GM21447 (cell line): ENCODE measurements around the gene SLC2A14.
"Not testable (repeated sequence)": the region's sequence is repeated elsewhere in the genome, so short reads cannot be mapped to it uniquely, and the experiment has no call there.

ENCODE experiments used
- ATAC-seq: cut with Tn5 transposase; IDR thresholded peaks from one replicate; pipeline ENCODE4 v1.9.1; 2021; ENCODE audit not compliant: unreplicated experiment

Gene SLC2A14

GRCh38 chr12:7872566-7873319, at the start of gene SLC2A14:
SLC2A14 (minus strand) TSS chr12:7872915; CDS start chr12:7869880, 3,035 bp downstream.
- no peak for ATAC-seq

- not testable (repeated sequence) for ATAC-seq
Measured at GRCh38 chr12:7921181-7921580, 48.5 kb upstream of the SLC2A14 start.

GRCh38 chr12:7918268-7918590, 45.5 kb upstream of the SLC2A14 start:
- not testable (repeated sequence) for ATAC-seq

DNA sequence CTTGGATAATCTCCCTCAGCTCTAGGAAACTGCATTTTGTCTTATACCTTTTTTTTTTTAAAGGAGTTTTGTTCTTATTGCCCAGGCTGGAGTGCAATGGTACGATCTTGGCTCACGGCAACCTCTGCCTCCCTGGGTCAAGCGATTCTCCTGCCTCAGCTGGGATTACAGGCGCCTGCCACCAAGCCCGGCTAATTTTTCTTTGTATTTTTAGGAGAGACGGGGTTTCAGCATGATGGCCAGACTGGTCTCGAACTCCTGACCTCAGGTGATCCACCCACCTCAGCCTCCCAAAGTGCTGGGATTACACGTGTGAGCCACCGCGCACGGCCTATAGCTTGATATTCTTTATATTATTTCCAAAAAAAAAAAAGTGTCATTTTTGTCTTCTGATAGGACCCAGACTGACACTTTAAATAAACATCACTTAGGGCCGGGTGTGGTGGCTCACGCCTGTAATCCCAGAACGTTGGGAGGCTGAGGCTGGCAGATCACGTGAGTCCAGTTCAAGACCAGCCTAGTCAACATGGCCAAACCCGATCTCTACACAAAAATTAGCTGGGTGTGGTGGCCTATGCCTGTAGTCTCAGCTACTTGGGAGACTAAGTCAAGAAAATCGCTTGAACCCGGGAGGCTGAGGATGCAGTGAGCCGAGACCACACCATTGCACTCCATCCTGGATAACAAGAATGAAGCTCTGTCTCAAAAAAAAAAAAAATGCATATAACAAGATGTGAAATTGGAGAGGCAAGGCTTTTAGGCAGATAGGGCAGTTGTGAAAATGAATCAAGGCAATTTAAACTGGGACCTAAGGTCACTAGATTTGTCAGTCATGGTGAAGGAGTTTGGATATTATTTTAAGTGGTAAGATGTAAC, 44.9 kb upstream of the SLC2A14 start:
- no peak for ATAC-seq

GRCh38 chr12:7916936-7917335, 44.2 kb upstream of the SLC2A14 start:
- no peak for ATAC-seq

GRCh38 chr12:7915661-7916403, 43.1 kb upstream of the SLC2A14 start:
- no peak for ATAC-seq

DNA sequence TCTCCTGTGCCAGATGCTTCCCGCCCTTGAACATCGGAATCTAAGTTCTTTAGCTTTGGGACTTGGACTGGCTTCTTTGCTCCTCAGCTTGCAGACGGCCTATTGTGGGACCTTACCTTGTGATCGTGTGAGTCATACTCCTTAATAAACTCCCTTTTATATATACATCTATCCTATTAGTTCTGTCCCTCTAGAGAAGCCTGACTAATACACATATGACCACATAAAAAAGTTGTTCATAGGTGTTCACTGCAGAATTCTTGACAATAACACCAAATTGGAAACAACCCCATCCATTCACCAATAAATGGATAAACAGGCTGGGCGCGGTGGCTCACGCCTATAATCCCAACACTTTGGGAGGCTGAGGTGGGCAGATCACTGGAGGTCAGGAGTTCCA, 37.4 kb upstream of the SLC2A14 start:
- ATAC-seq: not testable (repeated sequence)

GRCh38 chr12:7907009-7907408, 34.3 kb upstream of the SLC2A14 start:
- ATAC-seq: no peak

- ATAC-seq: not testable (repeated sequence)
Measured at GRCh38 chr12:7906303-7906702, 33.6 kb upstream of the SLC2A14 start.

DNA sequence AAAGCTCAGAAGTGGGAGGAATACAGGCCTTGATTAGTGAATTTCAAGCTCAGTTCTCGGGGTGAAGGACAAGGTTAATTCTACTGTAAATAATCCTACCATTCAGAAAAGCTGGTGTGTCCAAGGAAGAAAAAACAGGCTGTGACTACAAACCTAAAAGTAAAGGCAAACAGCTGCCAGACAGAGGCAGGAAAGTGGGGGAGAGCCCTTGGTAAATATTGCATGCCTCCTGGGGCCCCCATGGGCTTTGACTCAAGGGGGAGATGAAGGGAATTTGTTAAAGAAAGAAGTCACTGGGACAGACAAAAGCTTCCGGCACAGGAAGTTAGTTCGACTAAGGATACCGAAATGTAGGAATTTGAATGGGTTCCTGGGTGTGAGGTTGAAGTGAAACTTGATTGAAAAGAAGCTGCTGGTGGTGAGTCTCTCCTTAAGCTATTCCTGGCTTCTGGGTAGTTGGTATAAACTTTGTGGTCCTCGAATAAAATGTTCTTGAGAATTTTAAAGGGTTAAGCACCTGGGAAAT, 32.9 kb upstream of the SLC2A14 start:
- not testable (repeated sequence) for ATAC-seq

DNA sequence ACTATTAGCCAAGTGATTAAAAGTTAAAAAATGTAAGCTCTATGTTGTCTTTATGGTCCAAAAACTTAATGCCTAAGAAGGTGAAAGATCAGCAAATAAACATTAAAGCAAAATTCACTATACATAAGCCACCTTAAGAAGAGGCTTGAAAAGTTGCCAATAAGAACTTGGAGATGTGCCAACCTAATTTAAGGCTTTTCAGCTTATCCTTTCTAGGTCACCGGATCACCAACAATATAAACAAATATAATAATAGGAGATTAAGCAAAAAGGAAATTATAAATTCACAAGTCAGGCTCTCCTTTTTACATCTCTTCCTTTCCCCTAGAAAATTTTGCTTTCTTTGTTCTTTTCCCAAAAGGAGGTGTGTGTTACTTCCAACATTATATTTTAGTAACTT, 32.4 kb upstream of the SLC2A14 start:
- no peak for ATAC-seq

DNA sequence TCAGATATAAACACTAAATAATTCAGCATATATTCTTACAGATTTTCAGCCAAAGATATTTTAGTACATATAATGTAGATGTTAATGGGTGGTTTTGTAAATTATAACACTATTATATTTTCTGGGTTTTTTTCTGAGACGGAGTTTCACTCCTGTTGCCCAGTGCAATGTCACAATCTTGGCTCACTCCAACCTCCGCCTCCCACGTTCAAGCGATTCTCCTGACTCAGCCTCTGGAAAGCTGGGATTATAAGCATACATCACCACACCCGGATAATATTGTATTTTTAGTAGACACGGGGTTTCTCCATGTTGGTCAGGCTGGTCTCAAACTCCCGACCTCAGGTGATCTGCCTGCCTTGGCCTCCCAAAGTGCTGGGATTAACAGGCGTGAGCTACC, 29.7 kb upstream of the SLC2A14 start:
- ATAC-seq: not testable (repeated sequence)

DNA sequence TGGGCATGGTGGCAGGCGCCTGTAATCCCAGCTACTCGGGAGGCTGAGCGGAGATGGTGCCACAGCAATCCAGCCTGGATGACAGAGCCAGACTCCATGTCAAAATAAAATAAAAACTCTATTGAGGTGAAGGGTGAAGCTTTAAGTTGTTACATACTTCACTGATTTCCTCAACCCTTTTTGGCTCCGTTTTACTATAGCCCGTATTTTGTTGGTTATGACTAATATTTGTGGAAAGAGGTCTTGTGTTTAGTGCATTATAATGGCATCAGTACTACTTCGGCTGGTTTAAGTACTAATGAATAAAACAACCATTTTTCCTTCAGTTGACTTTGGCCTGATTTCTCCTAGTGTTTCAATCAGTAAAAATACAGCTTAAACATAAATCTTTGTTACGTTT, 27.0 kb upstream of the SLC2A14 start:
- no peak for ATAC-seq

- ATAC-seq: not testable (repeated sequence)
Measured at GRCh38 chr12:7896726-7897125, 24.0 kb upstream of the SLC2A14 start.

DNA sequence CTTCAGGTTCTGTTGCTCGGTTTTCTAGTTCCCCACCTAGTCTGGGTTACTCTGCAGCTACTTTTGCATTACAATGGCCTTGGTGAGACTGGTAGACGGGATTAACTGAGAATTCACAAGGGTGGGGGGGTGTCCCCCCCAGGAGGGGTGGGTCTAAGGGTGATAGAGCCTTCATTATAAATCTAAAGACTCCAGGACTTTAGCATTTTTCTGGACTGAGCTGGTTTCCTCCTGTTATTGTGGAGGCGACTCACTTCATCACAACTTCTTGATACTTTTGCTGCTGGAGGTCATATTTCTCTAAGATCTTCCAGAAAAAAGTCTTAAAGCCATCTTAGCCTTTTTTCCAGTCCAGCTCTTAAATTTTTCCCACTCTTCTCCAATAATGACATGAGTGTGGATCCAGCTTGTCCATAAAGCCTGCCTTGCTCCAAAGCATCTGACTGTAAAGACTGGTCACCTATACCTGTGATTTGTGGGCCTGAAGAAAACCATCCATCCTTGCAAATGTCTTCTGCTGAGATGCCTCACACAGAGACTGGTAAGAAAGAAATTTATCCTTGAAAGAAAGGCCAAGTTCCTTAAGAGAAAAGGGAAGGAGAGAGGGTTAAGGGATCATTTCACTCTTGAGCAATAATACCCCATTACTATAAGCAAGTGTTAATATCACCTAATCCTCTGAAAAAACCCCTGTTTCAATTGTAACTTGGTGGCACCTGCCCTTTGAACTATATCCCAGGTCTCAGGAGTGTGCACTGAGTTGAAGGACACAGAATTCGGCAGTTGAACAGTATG, 19.7 kb upstream of the SLC2A14 start:
- no peak for ATAC-seq

DNA sequence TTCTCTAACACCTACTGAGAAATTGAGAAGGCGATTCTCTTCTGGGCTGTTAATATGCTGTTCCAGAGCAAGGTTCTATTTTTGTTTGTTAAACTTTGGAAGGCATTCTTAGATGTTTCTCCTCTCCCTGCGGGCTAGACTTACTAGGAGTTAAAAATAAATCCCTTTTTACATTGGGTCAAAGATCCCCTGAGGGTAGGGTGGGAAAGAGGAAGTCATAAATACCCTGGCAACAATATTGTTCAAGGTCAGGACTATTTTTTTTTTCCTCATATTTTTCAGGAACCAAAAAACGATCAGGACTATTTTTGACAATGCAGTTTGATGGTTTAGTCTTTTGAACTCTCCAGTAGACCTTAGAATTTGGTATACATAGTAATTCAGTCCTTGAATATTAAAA, 12.0 kb upstream of the SLC2A14 start:
- ATAC-seq: no peak

DNA sequence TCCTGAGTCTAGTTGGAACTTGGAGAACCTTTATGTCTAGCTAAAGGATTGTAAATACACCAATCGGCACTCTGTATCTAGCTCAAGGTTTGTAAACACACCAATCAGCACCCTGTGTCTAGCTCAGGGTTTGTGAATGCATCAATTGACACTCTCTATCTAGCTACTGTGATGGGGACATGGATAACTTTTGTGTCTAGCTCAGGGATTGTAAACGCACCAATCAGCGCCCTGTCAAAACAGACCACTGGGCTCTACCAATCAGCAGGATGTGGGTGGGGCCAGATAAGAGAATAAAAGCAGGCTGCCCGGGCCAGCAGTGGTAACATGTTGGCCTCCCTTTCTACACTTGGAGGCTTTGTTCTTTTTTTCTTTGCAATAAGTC, 9.0 kb upstream of the SLC2A14 start:
- not testable (repeated sequence) for ATAC-seq

DNA sequence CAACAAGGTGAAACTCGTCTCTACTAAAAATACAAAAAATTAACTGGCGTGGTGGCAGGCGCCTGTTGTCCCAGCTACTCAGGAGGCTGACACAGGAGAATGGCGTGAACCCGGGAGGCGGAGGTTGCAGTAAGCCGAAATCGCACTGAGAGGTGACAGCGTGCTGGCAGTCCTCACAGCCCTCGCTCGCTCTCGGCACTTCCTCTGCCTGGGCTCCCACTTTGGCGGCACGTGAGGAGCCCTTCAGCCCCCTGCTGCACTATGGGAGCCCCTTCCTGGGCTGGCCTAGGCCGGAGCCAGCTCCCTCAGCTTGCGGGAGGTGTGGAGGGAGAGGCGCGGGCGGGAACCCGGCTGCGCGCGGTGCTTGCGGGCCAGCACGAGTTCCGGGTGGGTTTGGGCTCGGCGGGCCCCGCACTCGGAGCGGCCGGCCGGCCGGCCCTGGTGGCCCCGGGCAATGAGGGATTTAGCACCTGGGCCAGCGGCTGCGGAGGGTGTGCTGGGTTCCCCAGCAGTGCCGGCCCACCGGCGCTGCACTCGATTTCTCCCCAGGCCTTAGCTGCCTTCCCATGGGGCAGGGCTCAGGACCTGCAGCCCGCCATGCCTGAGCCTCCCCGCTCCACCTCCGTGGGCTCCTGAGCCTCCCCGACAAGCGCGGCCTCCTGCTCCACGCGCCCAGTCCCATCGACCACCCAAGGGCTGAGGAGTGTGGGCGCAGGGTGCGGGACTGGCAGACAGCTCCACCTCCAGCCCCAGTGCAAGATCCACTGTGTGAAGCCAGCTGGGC, 8.4 kb upstream of the SLC2A14 start:
- not testable (repeated sequence) for ATAC-seq

DNA sequence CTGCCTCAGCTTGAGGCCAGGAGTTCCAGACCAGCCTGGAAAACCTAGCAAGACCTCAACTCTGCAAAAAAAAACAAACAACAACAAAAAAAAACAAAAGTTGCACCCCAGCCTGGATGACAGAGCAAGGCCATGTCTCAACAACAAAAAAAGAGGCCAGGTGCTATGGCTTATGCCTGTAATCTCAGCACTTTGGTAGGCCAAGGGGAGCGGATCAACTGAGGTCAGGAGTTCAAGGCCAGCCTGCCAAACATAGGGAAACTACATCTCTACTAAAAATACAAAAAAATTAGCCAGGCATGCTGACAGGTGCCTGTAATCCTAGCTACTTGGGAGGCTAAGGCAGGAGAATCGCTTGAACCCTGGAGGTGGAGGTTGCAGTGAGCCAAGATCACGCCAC, 6.5 kb upstream of the SLC2A14 start:
- ATAC-seq: no peak

GRCh38 chr12:7877420-7877819, 4.7 kb upstream of the SLC2A14 start:
- ATAC-seq: no peak
